GM23338 (cell line): ENCODE results near the gene SBF2. TPM values are rescaled to one million over a fixed set of nuclear protein-coding genes. Genes with fewer than 3 reads are reported as not detected.

Source experiments
- ATAC-seq: fragments of 200-7000 bp; cut with Tn5 transposase; 3 replicates; pipeline ENCODE4 v1.9.1; 2020
- DNase-seq: peaks from one replicate; pipeline ENCODE4 v3.0.0-alpha.2; 2015; ENCODE audit warnings: low spot score
- H2AFZ ChIP-seq: fragments of 200-600 bp; sonication (generic); 2 replicates; pipeline ENCODE4 v1.8.0; 2016; ENCODE audit warnings: antibody characterized with exemption, mild to moderate bottlenecking, moderate library complexity
- H3F3A ChIP-seq: fragments of 200-600 bp; sonication (generic); replicated peaks from 2 replicates; pipeline ENCODE4 v1.8.0; 2017; ENCODE audit warnings: antibody characterized with exemption, mixed run types, low read depth
- H3K27ac ChIP-seq: fragments of 200-600 bp; sonication (generic); 2 replicates; pipeline ENCODE4 v1.6.1; 2016; ENCODE audit warnings: low read depth
- H3K27me3 ChIP-seq: fragments of 200-600 bp; sonication (generic); 2 replicates; pipeline ENCODE4 v1.8.0; 2016; ENCODE audit warnings: mild to moderate bottlenecking, mixed run types, moderate library complexity; ENCODE audit not compliant: insufficient read depth
- H3K36me3 ChIP-seq: fragments of 200-600 bp; sonication (generic); 2 replicates; pipeline ENCODE4 v1.8.0; 2016; ENCODE audit warnings: mild to moderate bottlenecking; ENCODE audit not compliant: insufficient read depth
- H3K4me1 ChIP-seq: fragments of 200-600 bp; sonication (generic); 2 replicates; pipeline ENCODE4 v1.8.0; 2016; ENCODE audit warnings: mild to moderate bottlenecking, moderate library complexity; ENCODE audit not compliant: insufficient read depth
- H3K4me2 ChIP-seq: fragments of 200-600 bp; sonication (generic); 2 replicates; pipeline ENCODE4 v1.7.1; 2017; ENCODE audit warnings: mixed run types
- H3K4me3 ChIP-seq: fragments of 200-600 bp; sonication (generic); 2 replicates; pipeline ENCODE4 v1.6.1; 2016; ENCODE audit warnings: mixed run types
- H3K79me2 ChIP-seq: fragments of 200-600 bp; sonication (generic); replicated peaks from 2 replicates; pipeline ENCODE4 v1.8.0; 2017; ENCODE audit warnings: mild to moderate bottlenecking; ENCODE audit not compliant: insufficient read depth
- H3K9me2 ChIP-seq: fragments of 200-600 bp; sonication (generic); 2 replicates; pipeline ENCODE4 v1.8.0; 2017; ENCODE audit not compliant: insufficient read depth
- H4K20me1 ChIP-seq: fragments of 200-600 bp; sonication (generic); replicated peaks from 2 replicates; pipeline ENCODE4 v1.8.0; 2017; ENCODE audit warnings: mild to moderate bottlenecking; ENCODE audit not compliant: insufficient read depth
- H3K27ac Mint-ChIP-seq: 2 replicates; pipeline ENCODE4 v1.8.0; 2020; ENCODE audit warnings: inconsistent platforms, mild to moderate bottlenecking, moderate library complexity, mixed read lengths
- H3K27me3 Mint-ChIP-seq: 3 replicates; pipeline ENCODE4 v1.8.0; 2022; ENCODE audit warnings: low read depth, mild to moderate bottlenecking, moderate library complexity, mixed read lengths, inconsistent platforms; ENCODE audit not compliant: insufficient read depth, poor library complexity
- H3K36me3 Mint-ChIP-seq: 3 replicates; pipeline ENCODE4 v1.8.0; 2021; ENCODE audit warnings: low read depth, mild to moderate bottlenecking, inconsistent platforms, moderate library complexity, mixed read lengths
- H3K4me1 Mint-ChIP-seq: 3 replicates; pipeline ENCODE4 v1.8.0; 2020; ENCODE audit warnings: mild to moderate bottlenecking, inconsistent platforms, mixed read lengths
- H3K4me3 Mint-ChIP-seq: 3 replicates; pipeline ENCODE4 v1.8.0; 2021; ENCODE audit warnings: moderate library complexity, mild to moderate bottlenecking, inconsistent platforms, mixed read lengths
- H3K9me3 Mint-ChIP-seq: 3 replicates; pipeline ENCODE4 v1.8.0; 2020; ENCODE audit warnings: moderate library complexity, mild to moderate bottlenecking, inconsistent platforms, mixed read lengths
- CREB1 ChIP-seq: fragments of 250-450 bp; sonication (Bioruptor Pico); IDR thresholded peaks from 2 replicates; pipeline ENCODE4 v1.5.0; 2020; ENCODE audit warnings: low read depth, mild to moderate bottlenecking, moderate library complexity
- STAT1 ChIP-seq: IDR thresholded peaks from one replicate; pipeline ENCODE4 v1.6.1; 2016; ENCODE audit warnings: antibody characterized with exemption; ENCODE audit not compliant: unreplicated experiment
- ZNF331 ChIP-seq: fragments of 250-450 bp; sonication (Bioruptor Pico); IDR thresholded peaks from 2 replicates; pipeline ENCODE4 v1.5.0; 2020; ENCODE audit warnings: low read depth, mild to moderate bottlenecking, moderate library complexity
- polyA plus RNA-seq: library from polyadenylated mRNA; unstranded; fragments of >200 nt; fragmentation: Nextera tagmentation; extraction: Ambion mirVana; gene quantifications from 2 replicates; pipeline ENCODE4 v1.2.1, GENCODE V29; 2016
- total RNA-seq: library from RNA; depleted of rRNA; stranded (reverse); fragments of >200 nt; shearing (Covaris generic); gene quantifications from 2 replicates; pipeline ENCODE4 v1.2.3, GENCODE V29; 2014
- TF ChIP-seq, protein P1 (sequence below): IDR thresholded peaks from 2 replicates; pipeline ENCODE4 v1.6.1; 2016; ENCODE audit warnings: antibody characterized with exemption
- TF ChIP-seq, protein P2 (sequence below): IDR thresholded peaks from one replicate; pipeline ENCODE4 v1.6.1; 2018; ENCODE audit warnings: antibody characterized with exemption; ENCODE audit not compliant: unreplicated experiment

SBF2 gene
- total and polyA plus RNA-seq, 2 experiments from 2014 or later, result 25.6 to 53.5 TPM

DNA sequence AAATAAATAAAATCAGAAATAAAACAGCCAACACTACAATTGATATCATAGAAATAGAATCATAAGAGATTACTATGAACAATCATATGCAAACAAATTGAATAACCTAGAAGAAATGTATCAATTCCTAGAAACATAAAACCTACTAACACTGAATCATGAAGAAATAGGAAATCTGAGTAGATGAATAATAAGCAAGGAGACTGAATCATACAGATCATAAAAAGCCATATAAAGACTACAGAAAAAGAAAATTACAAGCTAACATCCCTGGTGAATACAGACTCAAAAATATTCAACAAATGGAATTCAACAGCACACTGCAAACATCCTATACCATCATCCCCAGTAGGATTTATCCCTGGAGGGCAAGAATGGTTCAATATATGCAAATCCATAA lies 135.6 kb downstream of the SBF2 start:
- no peak overlapping the region for H3K27ac Mint-ChIP-seq
- Histone ChIP-seq H3K36me3 (no peaks in the 10 kb centered on the region), H2AFZ (no peak overlapping the region), H3K79me2 (peaks cover 19% of the 10 kb centered on the region; the same call in 1 of the 2 replicates), H3K4me1 (peaks cover 12% of the 10 kb centered on the region), H3K4me2 (no peak overlapping the region), H4K20me1 (no peaks in the 10 kb centered on the region), H3K27ac (no peak overlapping the region), H3K4me3 (no peak overlapping the region), H3K27me3 (no peaks in the 10 kb centered on the region), H3K9me2 (no peaks in the 10 kb centered on the region), H3F3A (no peaks in the 10 kb centered on the region)
- peaks cover 3% of the 10 kb centered on the region; the same call in 2 of the 3 replicates for H3K9me3 Mint-ChIP-seq
- no peaks in the 10 kb centered on the region for H3K27me3 Mint-ChIP-seq
- no peak for ATAC-seq
- H3K4me3 Mint-ChIP-seq, result no peak overlapping the region
- H3K36me3 Mint-ChIP-seq, result peaks cover 10% of the 10 kb centered on the region; the same call in 2 of the 3 replicates
- peaks cover 13% of the 10 kb centered on the region for H3K4me1 Mint-ChIP-seq
- TF ChIP-seq, protein P1, sequence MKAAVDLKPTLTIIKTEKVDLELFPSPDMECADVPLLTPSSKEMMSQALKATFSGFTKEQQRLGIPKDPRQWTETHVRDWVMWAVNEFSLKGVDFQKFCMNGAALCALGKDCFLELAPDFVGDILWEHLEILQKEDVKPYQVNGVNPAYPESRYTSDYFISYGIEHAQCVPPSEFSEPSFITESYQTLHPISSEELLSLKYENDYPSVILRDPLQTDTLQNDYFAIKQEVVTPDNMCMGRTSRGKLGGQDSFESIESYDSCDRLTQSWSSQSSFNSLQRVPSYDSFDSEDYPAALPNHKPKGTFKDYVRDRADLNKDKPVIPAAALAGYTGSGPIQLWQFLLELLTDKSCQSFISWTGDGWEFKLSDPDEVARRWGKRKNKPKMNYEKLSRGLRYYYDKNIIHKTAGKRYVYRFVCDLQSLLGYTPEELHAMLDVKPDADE, result no peak
- TF ChIP-seq CREB1 (CRISPR knock-in tag), result no peak
- TF ChIP-seq, protein P2, sequence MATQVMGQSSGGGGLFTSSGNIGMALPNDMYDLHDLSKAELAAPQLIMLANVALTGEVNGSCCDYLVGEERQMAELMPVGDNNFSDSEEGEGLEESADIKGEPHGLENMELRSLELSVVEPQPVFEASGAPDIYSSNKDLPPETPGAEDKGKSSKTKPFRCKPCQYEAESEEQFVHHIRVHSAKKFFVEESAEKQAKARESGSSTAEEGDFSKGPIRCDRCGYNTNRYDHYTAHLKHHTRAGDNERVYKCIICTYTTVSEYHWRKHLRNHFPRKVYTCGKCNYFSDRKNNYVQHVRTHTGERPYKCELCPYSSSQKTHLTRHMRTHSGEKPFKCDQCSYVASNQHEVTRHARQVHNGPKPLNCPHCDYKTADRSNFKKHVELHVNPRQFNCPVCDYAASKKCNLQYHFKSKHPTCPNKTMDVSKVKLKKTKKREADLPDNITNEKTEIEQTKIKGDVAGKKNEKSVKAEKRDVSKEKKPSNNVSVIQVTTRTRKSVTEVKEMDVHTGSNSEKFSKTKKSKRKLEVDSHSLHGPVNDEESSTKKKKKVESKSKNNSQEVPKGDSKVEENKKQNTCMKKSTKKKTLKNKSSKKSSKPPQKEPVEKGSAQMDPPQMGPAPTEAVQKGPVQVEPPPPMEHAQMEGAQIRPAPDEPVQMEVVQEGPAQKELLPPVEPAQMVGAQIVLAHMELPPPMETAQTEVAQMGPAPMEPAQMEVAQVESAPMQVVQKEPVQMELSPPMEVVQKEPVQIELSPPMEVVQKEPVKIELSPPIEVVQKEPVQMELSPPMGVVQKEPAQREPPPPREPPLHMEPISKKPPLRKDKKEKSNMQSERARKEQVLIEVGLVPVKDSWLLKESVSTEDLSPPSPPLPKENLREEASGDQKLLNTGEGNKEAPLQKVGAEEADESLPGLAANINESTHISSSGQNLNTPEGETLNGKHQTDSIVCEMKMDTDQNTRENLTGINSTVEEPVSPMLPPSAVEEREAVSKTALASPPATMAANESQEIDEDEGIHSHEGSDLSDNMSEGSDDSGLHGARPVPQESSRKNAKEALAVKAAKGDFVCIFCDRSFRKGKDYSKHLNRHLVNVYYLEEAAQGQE, result no peak
- no peak for DNase-seq

DNA sequence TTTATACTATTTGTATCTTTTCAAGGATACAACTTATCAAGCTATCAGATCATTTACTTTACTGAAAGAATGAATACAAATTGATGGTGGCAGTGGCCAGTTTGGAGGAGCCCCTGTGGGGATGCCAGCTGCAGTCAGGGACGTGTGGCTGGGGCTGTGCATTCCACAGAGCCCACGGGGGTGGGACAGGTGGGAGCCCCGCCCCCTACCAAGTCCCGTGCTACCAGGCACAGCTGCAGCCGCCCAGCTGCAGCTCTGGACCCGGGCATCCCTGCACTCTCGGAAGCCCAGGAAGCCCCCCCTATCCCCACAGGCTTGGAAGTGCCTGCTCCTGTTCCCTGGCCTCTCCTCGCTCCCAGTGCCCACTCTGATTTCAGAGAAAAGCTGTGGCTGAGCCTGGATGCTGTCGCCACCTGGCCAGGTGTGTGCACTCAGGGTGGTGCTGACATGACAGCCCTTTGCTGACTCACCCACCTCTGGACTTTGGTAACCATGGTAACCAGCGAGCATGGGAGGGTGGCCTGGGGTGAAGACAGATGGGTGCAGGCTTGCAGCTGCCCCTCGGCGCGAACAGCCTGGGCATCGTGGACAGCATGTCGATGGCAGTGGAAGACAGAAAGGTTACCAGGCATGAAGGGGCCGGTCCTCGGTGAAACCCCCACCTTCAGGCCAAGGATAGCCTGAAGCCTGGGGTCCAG lies 138.1 kb downstream of the SBF2 start:
- H3K36me3 ChIP-seq, result no peaks in the 10 kb centered on the region
- ATAC-seq, result peak; percentile 80
- no peaks in the 10 kb centered on the region for H3K9me2 ChIP-seq
- H3F3A ChIP-seq, result no peaks in the 10 kb centered on the region
- H2AFZ ChIP-seq, result no peak overlapping the region
- no peak for TF ChIP-seq ZNF331 (CRISPR knock-in tag)
- TF ChIP-seq STAT1, result no peak
- H3K4me2 ChIP-seq, result no peak overlapping the region
- H3K4me1 Mint-ChIP-seq, result peaks cover 6% of the 10 kb centered on the region
- H3K27me3 Mint-ChIP-seq, result no peaks in the 10 kb centered on the region
- peaks cover 7% of the 10 kb centered on the region; the same call in 1 of the 2 replicates for H3K4me1 ChIP-seq
- H3K27ac Mint-ChIP-seq, result no peak overlapping the region
- peaks cover 24% of the 10 kb centered on the region for H3K79me2 ChIP-seq
- H3K27me3 ChIP-seq, result no peaks in the 10 kb centered on the region
- H3K4me3 Mint-ChIP-seq, result no peak overlapping the region
- H3K9me3 Mint-ChIP-seq, result peaks cover 3% of the 10 kb centered on the region; the same call in 2 of the 3 replicates
- peaks cover 10% of the 10 kb centered on the region; the same call in 2 of the 3 replicates for H3K36me3 Mint-ChIP-seq
- H3K27ac ChIP-seq, result no peak overlapping the region
- peak; percentile 45 for DNase-seq
- H3K4me3 ChIP-seq, result no peak overlapping the region
- H4K20me1 ChIP-seq, result no peaks in the 10 kb centered on the region
